NCI-H345 treated with DMSO at 0.1 percent for 48 hours (cell line): ENCODE measurements around the gene CEP95.
"Not testable (repeated sequence)": the region's sequence is repeated elsewhere in the genome, so short reads cannot be mapped to it uniquely, and the experiment has no call there.

Source experiments
- DNase-seq: peaks from one replicate; lab custom pipeline; 2025; ENCODE audit not compliant: unreplicated experiment; lab: John Stamatoyannopoulos, UW

CEP95 gene

DNA sequence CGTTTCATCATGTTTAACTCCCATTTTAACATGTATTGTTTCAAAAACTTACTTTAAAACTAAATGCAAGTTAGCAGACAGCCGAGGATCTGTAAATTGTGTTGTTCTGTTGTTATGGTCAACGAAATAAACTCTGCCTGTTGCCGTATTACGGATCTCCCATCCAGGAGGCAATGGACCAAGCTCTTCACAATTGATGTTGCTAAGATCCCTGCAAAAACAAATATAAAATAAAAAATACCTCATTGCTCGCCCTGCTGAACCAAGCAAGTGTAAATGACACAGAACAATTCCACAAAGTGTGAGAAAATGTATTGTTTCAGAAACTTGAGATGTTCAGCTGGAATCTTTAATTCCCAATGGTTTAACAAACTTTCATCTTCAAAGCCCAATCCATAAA, 65.0 kb downstream of the CEP95 start:
- no peak for DNase-seq

DNA sequence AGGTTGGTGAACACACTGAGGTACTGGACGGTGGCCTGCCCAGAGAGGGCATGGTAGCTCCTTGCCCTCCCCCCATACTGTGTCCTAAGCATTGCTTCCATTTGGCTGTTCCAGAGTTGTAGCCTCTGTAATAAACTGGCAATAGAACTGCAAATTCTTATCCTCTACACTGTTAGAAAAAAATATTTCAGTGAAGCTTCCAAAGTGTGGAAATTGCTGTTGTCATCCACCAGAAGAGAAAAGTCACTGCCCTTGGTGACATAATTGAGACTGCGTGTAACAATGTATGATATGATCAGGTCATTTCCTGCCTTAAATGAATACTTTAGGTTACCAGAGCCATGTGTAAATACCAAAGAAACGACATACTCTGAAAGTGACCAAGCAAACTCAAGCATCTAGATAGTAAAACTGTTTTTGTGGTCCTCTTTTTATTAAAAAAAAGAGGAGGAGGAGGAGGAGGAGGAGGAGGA, 65.9 kb downstream of the CEP95 start:
- no peak for DNase-seq

DNA sequence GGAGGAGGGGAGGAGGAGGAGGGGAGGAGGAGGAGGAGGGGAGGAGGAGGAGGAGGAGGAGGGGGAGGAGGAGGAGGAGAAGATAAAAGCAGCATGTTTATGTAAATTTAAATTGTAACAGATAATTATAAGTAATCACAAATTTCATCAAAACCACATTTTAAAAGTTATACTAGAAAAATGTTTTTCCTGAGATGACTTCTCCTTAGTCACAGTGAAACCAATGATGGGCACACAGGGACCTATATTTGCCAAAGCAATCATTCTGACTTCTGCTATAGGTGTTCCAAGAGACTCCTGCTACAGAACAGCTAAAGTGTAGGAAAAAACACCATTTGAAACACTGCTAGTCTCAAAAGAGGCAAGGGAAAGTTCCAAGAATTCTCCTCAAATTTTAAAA, 66.4 kb downstream of the CEP95 start:
- DNase-seq, result no peak

DNA sequence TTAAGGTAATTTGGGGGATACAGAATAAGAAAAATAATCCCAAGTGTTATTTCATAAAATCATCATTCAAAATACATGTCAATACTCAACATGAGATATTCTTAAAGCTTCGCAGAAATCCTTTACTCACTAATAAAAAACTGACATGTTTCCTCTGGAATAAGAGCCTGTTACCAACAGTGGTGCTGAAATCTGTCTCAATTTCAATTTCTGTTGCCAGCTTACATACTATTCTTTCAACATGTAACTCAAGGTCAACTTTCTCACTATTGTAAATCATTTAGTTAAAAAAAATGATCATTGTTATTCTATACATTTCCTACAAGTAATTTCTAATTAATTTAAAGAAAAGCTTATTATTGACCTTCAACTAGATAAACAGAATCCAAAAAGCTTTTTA, 67.9 kb downstream of the CEP95 start:
- DNase-seq, result no peak

DNA sequence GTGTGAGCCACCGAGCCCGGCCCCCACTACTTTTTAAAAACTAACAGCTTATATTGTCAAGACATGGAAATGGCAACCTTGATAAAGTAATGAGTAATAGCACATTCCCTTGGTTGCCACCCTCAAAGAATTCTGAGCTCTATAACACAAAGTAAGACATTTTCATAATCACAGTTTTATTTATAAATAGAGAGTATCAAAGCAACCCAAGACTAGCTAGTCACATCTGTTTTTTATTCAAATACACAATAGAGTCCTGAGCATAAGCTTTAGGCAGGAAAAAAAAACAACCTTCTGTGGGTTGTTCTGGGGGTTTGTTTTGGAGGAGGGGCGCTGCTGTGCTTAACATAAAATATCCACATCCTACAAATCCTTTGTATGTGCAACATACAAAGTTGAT, 68.7 kb downstream of the CEP95 start:
- DNase-seq, result no peak

DNA sequence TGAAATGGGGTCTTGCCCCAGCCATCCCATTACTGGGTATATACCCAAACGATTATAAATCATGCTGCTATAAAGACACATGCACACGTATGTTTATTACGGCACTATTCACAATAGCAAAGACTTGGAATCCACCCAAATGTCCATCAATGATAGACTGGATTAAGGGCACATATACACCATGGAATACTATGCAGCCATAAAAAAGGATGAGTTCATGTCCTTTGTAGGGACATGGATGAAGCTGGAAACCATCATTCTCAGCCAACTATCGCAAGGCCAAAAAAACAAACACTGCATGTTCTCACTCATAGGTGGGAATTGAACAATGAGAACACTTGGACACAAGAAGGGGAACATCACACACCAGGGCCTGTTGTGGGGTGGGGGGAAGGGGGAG, 70.2 kb downstream of the CEP95 start:
- not testable (repeated sequence) for DNase-seq

DNA sequence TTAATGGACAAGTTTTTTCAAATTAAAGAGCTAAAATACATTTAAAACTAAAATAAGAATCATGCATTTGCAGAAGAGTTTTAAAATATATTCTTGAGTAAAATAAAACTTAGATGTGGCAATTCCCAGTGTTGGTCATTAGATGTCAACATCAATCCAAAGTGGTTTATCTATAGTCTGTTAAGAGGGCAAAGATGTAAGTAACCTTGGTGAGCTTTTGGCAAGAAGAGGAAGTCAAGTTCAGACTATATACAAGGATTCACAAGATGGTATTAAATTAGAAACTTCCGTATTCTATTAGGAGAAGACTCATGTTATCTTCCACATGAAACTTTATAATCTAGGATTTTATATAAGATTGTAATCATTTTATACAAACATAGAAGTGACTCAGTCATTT, 73.1 kb downstream of the CEP95 start:
- no peak for DNase-seq

DNA sequence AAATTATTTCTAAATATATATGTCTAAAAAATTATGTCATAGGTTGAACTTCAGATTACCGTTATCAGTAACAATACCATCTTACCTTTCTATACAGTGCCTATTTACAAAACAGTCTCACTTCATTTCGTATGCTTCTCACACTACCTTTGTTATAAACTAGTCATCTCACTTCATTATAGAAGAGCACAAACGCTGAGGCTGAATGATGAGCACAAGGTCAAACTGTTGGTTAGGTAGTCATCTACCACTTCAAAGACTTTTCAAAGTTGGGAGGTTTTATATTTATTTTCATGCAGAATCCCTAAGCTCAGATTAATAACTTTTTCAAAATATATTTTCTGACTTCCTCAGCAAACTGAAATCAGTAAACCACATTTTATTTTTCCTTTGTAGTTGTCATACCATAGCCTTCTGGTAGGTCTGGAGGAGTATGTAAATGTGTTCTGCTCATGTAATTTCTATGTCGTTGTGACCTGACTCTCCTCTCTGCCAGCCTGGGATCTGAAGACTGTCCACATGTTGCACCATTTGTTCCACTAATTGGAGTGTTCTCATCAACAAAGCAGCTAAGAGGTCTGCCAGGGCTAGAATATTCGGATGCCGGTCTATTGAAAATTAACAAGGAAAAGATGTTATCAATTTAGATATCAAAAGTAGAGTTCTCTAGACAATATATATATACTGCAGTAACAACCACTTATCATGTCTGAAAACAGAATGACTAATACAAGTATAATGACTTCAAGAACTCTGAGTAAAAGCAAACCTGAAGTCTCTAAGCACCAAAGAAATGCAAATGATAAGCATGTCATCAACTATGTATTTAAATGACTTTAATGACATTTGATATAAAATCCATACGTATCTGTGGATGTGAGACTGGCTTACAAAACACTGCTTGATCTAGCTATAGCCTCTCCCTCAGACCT, 73.9 kb downstream of the CEP95 start:
- DNase-seq, result no peak

DNA sequence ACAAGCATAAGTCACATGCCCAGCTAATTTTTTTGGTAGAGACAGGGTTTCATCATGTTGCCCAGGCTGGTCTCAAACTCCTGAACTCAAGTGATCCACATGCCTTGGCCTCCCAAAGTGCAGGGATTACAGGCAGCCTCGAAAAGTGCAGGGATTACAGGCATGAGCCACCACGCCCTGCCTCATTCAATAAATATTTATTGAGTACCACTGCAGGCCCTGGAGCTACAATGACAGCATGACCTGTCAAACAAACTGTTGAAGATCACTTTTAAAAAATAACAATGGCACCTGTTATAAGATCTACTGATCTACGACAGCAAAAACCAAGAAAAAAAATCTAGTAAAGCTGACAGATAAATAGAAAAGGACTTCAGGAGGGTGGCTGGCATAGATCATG, 76.3 kb downstream of the CEP95 start:
- DNase-seq, result no peak

DNA sequence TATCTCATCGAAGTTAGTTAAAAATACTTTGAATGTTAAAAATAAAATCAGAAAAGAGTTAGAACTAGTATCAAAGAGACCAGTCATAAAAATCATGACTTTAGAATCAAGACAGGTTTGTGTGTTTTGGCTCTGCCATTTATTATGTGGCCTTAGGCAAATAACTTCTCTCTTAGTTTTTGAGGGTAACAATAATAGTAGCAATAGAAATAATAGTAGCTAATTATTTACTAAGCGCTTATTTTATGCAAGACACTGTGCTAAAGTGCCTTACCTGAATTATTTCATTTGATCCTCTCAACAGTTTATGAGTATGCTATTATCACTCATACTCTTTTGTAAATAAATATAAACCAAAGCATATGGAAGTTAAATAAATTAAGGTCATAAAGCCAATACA, 78.4 kb downstream of the CEP95 start:
- no peak for DNase-seq
